ENCODE data around the gene AP4E1. TPM values are rescaled to one million over a fixed set of nuclear protein-coding genes. Genes with fewer than 3 reads are reported as not detected.

Gene AP4E1
- total and polyA plus RNA-seq, 2 of the 8 experiments (the other 6 are each of a cell fraction or from before 2014, with no cell fraction given): 1.4 to 10.9 TPM

GRCh38 chr15:51024735-51025453, 116.4 kb downstream of the AP4E1 start (continued):
- no peak for TF ChIP-seq CEBPB (IDR thresholded peaks at IDR 0.05; ENCODE audit: low read depth, low read length)
- no peak for TF ChIP-seq KDM4A (IDR thresholded peaks at IDR 0.05; ENCODE audit: low read depth, low read length, severe bottlenecking)
- no peak for TF ChIP-seq BCL11A (IDR thresholded peaks at IDR 0.05; ENCODE audit: low read depth in 2 of 2, low read length in 2 of 2)
- TF ChIP-seq BACH1 (IDR thresholded peaks at IDR 0.05; ENCODE audit: low read length): no peak
